GM12878 (cell line): ENCODE data around the gene AP2A2. TPM values are rescaled to one million over a fixed set of nuclear protein-coding genes. Genes with fewer than 3 reads are reported as not detected.

Experiments used
- ATAC-seq: fragments of 200-7000 bp; cut with Tn5 transposase; 3 replicates; pipeline ENCODE4 v1.9.1; 2020; ENCODE audit warnings: mild to moderate bottlenecking, moderate library complexity
- BruUV-seq: library from RNA; stranded (reverse); fragments of 400-500 nt; replicated peaks from 2 replicates; lab custom pipeline; 2021; lab: Mats Ljungman, UMichigan
- CTCF ChIA-PET: fragments of 300-600 bp; sonication (Branson Sonifier 250); formaldehyde crosslinking; extraction: SDS; loops from one replicate; lab custom pipeline; 2021; ENCODE audit warnings: inconsistent platforms; lab: Yijun Ruan, JAX
- POLR2A ChIA-PET: fragments of 350-600 bp; formaldehyde crosslinking; extraction: SDS; loops from one replicate; lab custom pipeline; 2021; ENCODE audit warnings: inconsistent platforms; lab: Charles Lee
- RAD21 ChIA-PET: fragments of 300-600 bp; sonication (Branson Sonifier 250); formaldehyde crosslinking; loops from one replicate; lab custom pipeline; 2023; ENCODE audit warnings: antibody characterized with exemption; ENCODE audit not compliant: unreplicated experiment; lab: Charles Lee
- SMC1A ChIA-PET: fragments of 300-600 bp; sonication (Branson Sonifier 250); formaldehyde crosslinking; loops from one replicate; lab custom pipeline; 2023; ENCODE audit not compliant: unreplicated experiment, uncharacterized antibody; lab: Charles Lee
- DNase-seq: peaks from one replicate; pipeline ENCODE4 v3.0.0-alpha.2; 2011; ENCODE audit warnings: low read depth, low spot score
- FAIRE-seq: peaks from 3 replicates; lab custom pipeline; 2011; peaks lifted over from hg19 to GRCh38; lab: Jason Lieb, UNC
- H2AFZ ChIP-seq: 2 replicates; pipeline ENCODE4 v1.6.0; 2011; ENCODE audit warnings: low read depth, low read length, control low read depth; ENCODE audit not compliant: control insufficient read depth
- H3K27ac ChIP-seq: 2 replicates; pipeline ENCODE4 v1.5.1; 2011; ENCODE audit warnings: control low read depth; ENCODE audit not compliant: control insufficient read depth, insufficient read depth
- H3K27me3 ChIP-seq, 2 experiments: replicated peaks in 1 of 2; 2 replicates each; pipeline versions ENCODE4 v1.6.0 to v1.6.1; 2011; ENCODE audit warnings: low read length in 1 of 2; ENCODE audit not compliant: control insufficient read depth in 2 of 2, insufficient read depth in 2 of 2
- H3K36me3 ChIP-seq, 2 experiments: 2 replicates each; pipeline ENCODE4 v1.5.1; 2011; ENCODE audit warnings: low read length in 1 of 2; ENCODE audit not compliant: control insufficient read depth in 2 of 2, insufficient read depth in 2 of 2
- H3K4me1 ChIP-seq: 2 replicates; pipeline ENCODE4 v1.6.1; 2011; ENCODE audit warnings: mild to moderate bottlenecking, low read length, moderate library complexity, mixed read lengths; ENCODE audit not compliant: control insufficient read depth, insufficient read depth
- H3K4me2 ChIP-seq: 2 replicates; pipeline ENCODE4 v1.6.0; 2011; ENCODE audit warnings: control low read depth; ENCODE audit not compliant: control insufficient read depth, insufficient read depth
- H3K4me3 ChIP-seq: fragments of 200-600 bp; sonication (generic); 2 replicates; pipeline ENCODE4 v1.5.1; 2016
- H3K79me2 ChIP-seq: 2 replicates; pipeline ENCODE4 v1.6.0; 2011; ENCODE audit warnings: low read length; ENCODE audit not compliant: control insufficient read depth, insufficient read depth
- H3K9ac ChIP-seq: 2 replicates; pipeline ENCODE4 v1.8.0; 2011; ENCODE audit warnings: low read length, control low read depth, mixed read lengths; ENCODE audit not compliant: control insufficient read depth, insufficient read depth
- H3K9me3 ChIP-seq: replicated peaks from 3 replicates; pipeline ENCODE4 v1.5.1; 2011; ENCODE audit warnings: mild to moderate bottlenecking, low read length; ENCODE audit not compliant: control insufficient read depth, insufficient read depth
- H4K20me1 ChIP-seq: 2 replicates; pipeline ENCODE4 v1.6.0; 2011; ENCODE audit not compliant: control insufficient read depth, insufficient read depth
- ASH2L ChIP-seq: fragments of 300-600, 200-600 bp; sonication (generic); IDR thresholded peaks from 2 replicates; pipeline ENCODE4 v1.6.1; 2017; ENCODE audit warnings: low read depth, mild to moderate bottlenecking, borderline replicate concordance
- BRCA1 ChIP-seq: IDR thresholded peaks from 2 replicates; pipeline ENCODE4 v1.6.1; 2011; ENCODE audit warnings: low read depth, low read length, improper control_type of control experiment
- EGR1 ChIP-seq, 2 experiments: IDR thresholded peaks; 1 replicate in 1 of 2; 2 replicates in 1 of 2; pipeline ENCODE4 v1.6.1; 2011 to 2012; ENCODE audit warnings: low read depth in 2 of 2, low read length in 2 of 2, borderline replicate concordance in 1 of 2, mild to moderate bottlenecking in 1 of 2, moderate library complexity in 1 of 2
- ESRRA ChIP-seq: IDR thresholded peaks from 2 replicates; pipeline ENCODE4 v1.6.1; 2012; ENCODE audit warnings: mild to moderate bottlenecking, low read length, improper control_type of control experiment
- HDAC2 ChIP-seq: fragments of 200-600 bp; sonication (generic); IDR thresholded peaks from 2 replicates; pipeline ENCODE4 v1.6.1; 2017
- JUNB ChIP-seq: IDR thresholded peaks from 2 replicates; pipeline ENCODE4 v1.6.1; 2016; ENCODE audit warnings: antibody characterized with exemption, mild to moderate bottlenecking
- MEF2A ChIP-seq: IDR thresholded peaks from 2 replicates; pipeline ENCODE4 v1.6.1; 2011; ENCODE audit warnings: low read depth, mild to moderate bottlenecking, low read length, moderate library complexity; ENCODE audit not compliant: insufficient read depth
- NFIC ChIP-seq: IDR thresholded peaks from 2 replicates; pipeline ENCODE4 v1.6.1; 2012; ENCODE audit warnings: low read depth, mild to moderate bottlenecking, inconsistent platforms, low read length, moderate library complexity
- NR2F1 ChIP-seq: fragments of 450-650 bp; conservative IDR thresholded peaks from 2 replicates; pipeline ENCODE4 v1.6.1; 2017; ENCODE audit warnings: mild to moderate bottlenecking
- RUNX3 ChIP-seq: IDR thresholded peaks from 2 replicates; pipeline ENCODE4 v1.6.1; 2012; ENCODE audit warnings: low read length, inconsistent platforms
- SREBF1 ChIP-seq: IDR thresholded peaks from 2 replicates; pipeline ENCODE4 v1.6.1; 2012; ENCODE audit warnings: mild to moderate bottlenecking, low read length
- TCF7 ChIP-seq: IDR thresholded peaks from 2 replicates; pipeline ENCODE4 v1.6.1; 2014; ENCODE audit warnings: antibody characterized with exemption, borderline replicate concordance
- ZNF217 ChIP-seq: fragments of 450-650 bp; IDR thresholded peaks from 2 replicates; pipeline ENCODE4 v1.6.1; 2017; ENCODE audit warnings: antibody characterized with exemption, mild to moderate bottlenecking
- WGBS: methylation state at CpG from one replicate; pipeline ENCODE4 v1.1.6; 2016; ENCODE audit warnings: low lambda C conversion rate; ENCODE audit not compliant: insufficient replicate concordance, insufficient coverage; ENCODE audit errors: missing lambda C conversion rate; 5-methylcytosine and 5-hydroxymethylcytosine counted together
- in situ Hi-C: fragments of 300-500 bp; cut with MboI; formaldehyde crosslinking; loops from 9 replicates; pipeline ENCODE4 v1.14.3; 2018; ENCODE audit warnings: mixed read lengths
- intact Hi-C: fragments of 100-400 bp; cut with micrococcal nuclease; formaldehyde crosslinking; loops from one replicate; pipeline ENCODE4 v1.14.2; 2022; ENCODE audit not compliant: unreplicated experiment
- polyA plus RNA-seq, 11 experiments: library from polyadenylated mRNA; depleted of rRNA in 4 of 11; unstranded in 6 of 11; stranded (reverse) in 5 of 11; fragments of >200 nt; fragmentation: Nextera tagmentation in 4 of 11; fragmentation: Illumina TruSeq in 1 of 11; extraction: Ambion mirVana in 4 of 11; extraction: Trizol in 1 of 11; gene quantifications; 1 replicate in 1 of 11; 2 replicates in 10 of 11; pipeline versions ENCODE4 v1.2.1 to v1.2.3, GENCODE V29; 2011 to 2016; ENCODE audit warnings: inconsistent platforms in 2 of 11, missing spikeins in 2 of 11, low read depth in 1 of 11
- total RNA-seq, 4 experiments: library from RNA; depleted of rRNA in 3 of 4; stranded (reverse); fragments of >200 nt in 3 of 4; fragmentation: Illumina TruSeq in 1 of 4; extraction: Trizol in 1 of 4; gene quantifications; 2 replicates each; pipeline versions ENCODE4 v1.2.1 to v1.2.3, GENCODE V29; 2013 to 2021
- TF ChIP-seq, protein P1 (sequence below): fragments of 450-650 bp; IDR thresholded peaks from 2 replicates; pipeline ENCODE4 v1.6.1; 2017; ENCODE audit warnings: mild to moderate bottlenecking, moderate library complexity
- TF ChIP-seq, protein P2 (sequence below): IDR thresholded peaks from 2 replicates; pipeline ENCODE4 v1.6.1; 2011; ENCODE audit warnings: borderline replicate concordance, low read depth, mild to moderate bottlenecking, moderate library complexity, mixed read lengths, low read length; ENCODE audit not compliant: insufficient read depth; ENCODE audit errors: extremely low read length

The AP2A2 gene
- total and polyA plus RNA-seq, 10 of the 15 experiments (the other 5 are each of a cell fraction or from before 2014, with no cell fraction given), result 0.58 to 48.8 (median 18.2) TPM

DNA sequence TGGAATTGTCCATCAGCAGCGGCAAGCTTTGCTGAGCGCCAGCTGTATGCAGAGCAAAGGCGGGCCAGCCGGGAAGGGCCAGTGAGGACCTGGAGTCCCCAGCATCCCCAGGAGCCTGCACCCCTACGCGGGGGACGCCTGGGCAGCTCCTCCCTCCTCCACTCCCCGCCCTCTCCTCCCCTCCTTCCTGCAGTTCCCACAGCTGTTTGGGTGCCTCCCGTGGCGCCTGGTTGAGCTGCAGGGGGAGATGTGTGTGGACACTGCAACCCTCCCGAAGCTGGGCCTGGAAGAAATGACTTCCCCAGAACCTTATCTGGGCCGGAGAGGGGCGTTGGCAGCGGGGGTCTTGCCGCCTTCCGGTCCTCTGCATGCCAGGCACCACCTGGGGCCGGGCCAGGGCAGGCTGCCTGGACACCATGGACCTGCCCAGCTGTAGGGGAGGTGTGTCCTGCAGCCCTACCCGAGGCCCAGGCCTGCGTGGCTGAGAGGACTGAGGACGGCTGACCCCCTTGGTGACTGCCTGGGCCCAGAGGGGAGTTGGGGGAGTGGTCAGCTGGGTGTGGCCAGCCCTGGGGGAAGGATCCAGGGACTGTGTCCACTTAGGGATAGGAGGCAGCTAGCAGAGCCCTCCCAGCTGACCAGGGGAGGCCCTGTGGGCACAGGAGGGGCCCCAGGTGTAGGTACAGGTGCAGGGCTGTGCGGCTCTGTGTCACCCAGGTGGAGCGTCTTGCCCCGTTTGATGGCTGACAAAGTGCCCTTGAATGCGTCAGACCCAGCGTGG, 127.6 kb downstream of the AP2A2 start (continued):
- no peak for TF ChIP-seq ESRRA
- TF ChIP-seq ASH2L, result no peak
- TF ChIP-seq SREBF1, result no peak

DNA sequence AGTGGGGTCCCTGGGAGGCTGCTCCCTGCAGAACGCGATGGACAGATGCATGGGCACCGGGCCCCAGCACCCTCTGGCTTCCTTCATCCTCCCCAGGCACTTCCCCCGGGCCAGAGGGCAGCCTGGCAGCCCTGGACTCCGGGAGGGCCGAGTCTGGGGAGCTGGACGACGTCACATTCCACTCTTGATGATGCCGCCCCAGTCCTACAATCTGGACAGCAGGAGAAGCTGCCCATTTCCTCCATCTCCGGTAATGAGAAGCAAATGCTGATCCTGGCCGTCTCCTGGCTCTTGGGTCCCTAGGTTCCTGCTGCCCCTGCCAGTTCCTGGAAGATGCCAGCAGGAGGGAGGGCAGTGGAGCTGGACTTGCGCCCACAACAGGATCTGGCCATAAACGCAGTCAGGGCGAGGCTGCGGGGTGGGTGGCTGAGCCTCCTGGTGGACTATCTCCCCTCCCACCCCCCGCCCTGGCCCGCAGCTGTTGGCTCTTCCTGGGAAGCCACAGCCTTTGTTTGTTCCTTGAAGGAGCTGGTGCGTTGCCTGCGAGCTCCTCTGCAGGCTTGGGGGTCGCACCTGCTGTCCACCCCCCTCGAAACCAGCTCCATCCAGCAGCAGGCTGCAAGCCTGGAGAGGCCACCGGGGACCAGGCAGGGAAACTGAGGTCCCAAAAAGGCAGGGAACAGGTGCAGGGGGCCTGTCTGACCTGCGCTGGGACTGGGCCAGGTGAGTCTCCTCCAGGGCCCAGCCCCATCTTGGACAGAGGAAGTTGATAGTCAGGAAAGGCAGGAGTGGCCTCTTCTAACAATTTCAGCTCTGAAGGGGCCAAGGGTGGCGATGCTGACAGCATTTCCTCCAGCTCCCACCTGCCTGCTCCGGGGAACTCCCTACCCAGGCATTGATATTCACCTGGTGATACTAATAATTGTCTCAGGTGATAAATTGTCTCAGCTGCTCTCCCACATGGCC, 128.8 kb downstream of the AP2A2 start:
- intact Hi-C loops, result loop anchor here (5.0 kb wide), 1 partner anchor 127 kb away; the partner anchor contains the start of gene AP2A2
- DNase-seq (no peak), ATAC-seq (no peak), FAIRE-seq (no peak)
- H4K20me1 ChIP-seq, result no peaks in the 10 kb centered on the region
- ChIA-PET SMC1A (no interaction called here), RAD21 (interaction anchor here (0.7 kb wide), 1 partner anchor 211 kb away, joined by 3 read pairs; no protein-coding TSS in a partner anchor), CTCF (interaction anchor here (0.6 to 1.0 kb wide), 2 partner anchors 9 to 207 kb away, joined by 3 read pairs; no protein-coding TSS in a partner anchor), POLR2A (no interaction called here)
- no peaks in the 10 kb centered on the region for H3K27me3 ChIP-seq
- H3K27ac ChIP-seq, result no peak overlapping the region
- no peaks in the 10 kb centered on the region for H3K79me2 ChIP-seq
- 32% methylated on average over 23 of the region's 25 CpGs for WGBS
- H3K9me3 ChIP-seq, result no peaks in the 10 kb centered on the region
- no peaks in the 10 kb centered on the region for H3K4me1 ChIP-seq
- no peak overlapping the region for H2AFZ ChIP-seq
- no TSS peak for BruUV-seq
- in situ Hi-C loops, result loop anchor here (10.0 kb wide), 1 partner anchor 210 kb away; the partner anchor contains the start of genes POLR2L and TSPAN4
- H3K4me2 ChIP-seq, result no peak overlapping the region
- no peaks in the 10 kb centered on the region for H3K36me3 ChIP-seq
- H3K4me3 ChIP-seq, result no peak overlapping the region
- no peak overlapping the region for H3K9ac ChIP-seq
- no peak for TF ChIP-seq HDAC2
- no peak for TF ChIP-seq BRCA1
- no peak for TF ChIP-seq NR2F1
- no peak for TF ChIP-seq JUNB
- no peak for TF ChIP-seq TCF7
- no peak for TF ChIP-seq EGR1 (IDR thresholded peaks at IDR 0.05; ENCODE audit: borderline replicate concordance in 1 of 2, low read depth in 2 of 2, low read length in 2 of 2)
- TF ChIP-seq ASH2L, result no peak
- TF ChIP-seq, protein P1, sequence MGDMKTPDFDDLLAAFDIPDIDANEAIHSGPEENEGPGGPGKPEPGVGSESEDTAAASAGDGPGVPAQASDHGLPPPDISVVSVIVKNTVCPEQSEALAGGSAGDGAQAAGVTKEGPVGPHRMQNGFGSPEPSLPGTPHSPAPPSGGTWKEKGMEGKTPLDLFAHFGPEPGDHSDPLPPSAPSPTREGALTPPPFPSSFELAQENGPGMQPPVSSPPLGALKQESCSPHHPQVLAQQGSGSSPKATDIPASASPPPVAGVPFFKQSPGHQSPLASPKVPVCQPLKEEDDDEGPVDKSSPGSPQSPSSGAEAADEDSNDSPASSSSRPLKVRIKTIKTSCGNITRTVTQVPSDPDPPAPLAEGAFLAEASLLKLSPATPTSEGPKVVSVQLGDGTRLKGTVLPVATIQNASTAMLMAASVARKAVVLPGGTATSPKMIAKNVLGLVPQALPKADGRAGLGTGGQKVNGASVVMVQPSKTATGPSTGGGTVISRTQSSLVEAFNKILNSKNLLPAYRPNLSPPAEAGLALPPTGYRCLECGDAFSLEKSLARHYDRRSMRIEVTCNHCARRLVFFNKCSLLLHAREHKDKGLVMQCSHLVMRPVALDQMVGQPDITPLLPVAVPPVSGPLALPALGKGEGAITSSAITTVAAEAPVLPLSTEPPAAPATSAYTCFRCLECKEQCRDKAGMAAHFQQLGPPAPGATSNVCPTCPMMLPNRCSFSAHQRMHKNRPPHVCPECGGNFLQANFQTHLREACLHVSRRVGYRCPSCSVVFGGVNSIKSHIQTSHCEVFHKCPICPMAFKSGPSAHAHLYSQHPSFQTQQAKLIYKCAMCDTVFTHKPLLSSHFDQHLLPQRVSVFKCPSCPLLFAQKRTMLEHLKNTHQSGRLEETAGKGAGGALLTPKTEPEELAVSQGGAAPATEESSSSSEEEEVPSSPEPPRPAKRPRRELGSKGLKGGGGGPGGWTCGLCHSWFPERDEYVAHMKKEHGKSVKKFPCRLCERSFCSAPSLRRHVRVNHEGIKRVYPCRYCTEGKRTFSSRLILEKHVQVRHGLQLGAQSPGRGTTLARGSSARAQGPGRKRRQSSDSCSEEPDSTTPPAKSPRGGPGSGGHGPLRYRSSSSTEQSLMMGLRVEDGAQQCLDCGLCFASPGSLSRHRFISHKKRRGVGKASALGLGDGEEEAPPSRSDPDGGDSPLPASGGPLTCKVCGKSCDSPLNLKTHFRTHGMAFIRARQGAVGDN, result no peak
- TF ChIP-seq, protein P2, sequence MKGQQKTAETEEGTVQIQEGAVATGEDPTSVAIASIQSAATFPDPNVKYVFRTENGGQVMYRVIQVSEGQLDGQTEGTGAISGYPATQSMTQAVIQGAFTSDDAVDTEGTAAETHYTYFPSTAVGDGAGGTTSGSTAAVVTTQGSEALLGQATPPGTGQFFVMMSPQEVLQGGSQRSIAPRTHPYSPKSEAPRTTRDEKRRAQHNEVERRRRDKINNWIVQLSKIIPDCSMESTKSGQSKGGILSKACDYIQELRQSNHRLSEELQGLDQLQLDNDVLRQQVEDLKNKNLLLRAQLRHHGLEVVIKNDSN, result no peak
- TF ChIP-seq ZNF217, result no peak
- TF ChIP-seq ESRRA, result no peak
- TF ChIP-seq NFIC, result no peak
- no peak for TF ChIP-seq RUNX3
- TF ChIP-seq MEF2A, result no peak
